Hepatocyte (in vitro differentiated cells): ENCODE data around the gene VAV2. TPM values are rescaled to one million over a fixed set of nuclear protein-coding genes. Genes with fewer than 3 reads are reported as not detected.

ENCODE experiments used
- DNase-seq: peaks from one replicate; pipeline ENCODE4 v3.0.0-alpha.2; 2016; ENCODE audit warnings: low spot score
- H2AFZ ChIP-seq: fragments of 200-600 bp; sonication (generic); 2 replicates; pipeline ENCODE4 v1.6.0; 2016; ENCODE audit warnings: antibody characterized with exemption, mild to moderate bottlenecking
- H3K27ac ChIP-seq: fragments of 200-600 bp; sonication (generic); 2 replicates; pipeline ENCODE4 v1.5.1; 2016; ENCODE audit warnings: mild to moderate bottlenecking
- H3K27me3 ChIP-seq: fragments of 200-600 bp; sonication (generic); 2 replicates; pipeline ENCODE4 v1.6.1; 2016
- H3K36me3 ChIP-seq: fragments of 200-600 bp; sonication (generic); replicated peaks from 2 replicates; pipeline ENCODE4 v1.5.1; 2016; ENCODE audit warnings: low read depth; ENCODE audit not compliant: insufficient read depth
- H3K4me1 ChIP-seq: fragments of 200-600 bp; sonication (generic); 2 replicates; pipeline ENCODE4 v1.5.1; 2016; ENCODE audit warnings: mild to moderate bottlenecking, moderate library complexity; ENCODE audit not compliant: insufficient read depth
- H3K4me2 ChIP-seq: fragments of 200-600 bp; sonication (generic); 2 replicates; pipeline ENCODE4 v1.6.0; 2016
- H3K4me3 ChIP-seq: fragments of 200-600 bp; sonication (generic); 2 replicates; pipeline ENCODE4 v1.5.1; 2016; ENCODE audit warnings: mild to moderate bottlenecking
- H3K79me2 ChIP-seq: fragments of 200-600 bp; sonication (generic); 2 replicates; pipeline ENCODE4 v1.6.0; 2017; ENCODE audit warnings: mild to moderate bottlenecking
- H3K9me2 ChIP-seq: fragments of 200-600 bp; sonication (generic); replicated peaks from 2 replicates; pipeline ENCODE4 v1.6.0; 2017; ENCODE audit warnings: mild to moderate bottlenecking; ENCODE audit not compliant: insufficient read depth
- H3K9me3 ChIP-seq: fragments of 200-600 bp; sonication (generic); 2 replicates; pipeline ENCODE4 v1.5.1; 2016; ENCODE audit warnings: low read depth, mild to moderate bottlenecking
- H4K20me1 ChIP-seq: fragments of 200-600 bp; sonication (generic); 2 replicates; pipeline ENCODE4 v1.6.0; 2016; ENCODE audit warnings: mild to moderate bottlenecking; ENCODE audit not compliant: insufficient read depth, poor library complexity, severe bottlenecking
- EZH2 ChIP-seq: fragments of 200-600 bp; sonication (generic); IDR thresholded peaks from 2 replicates; pipeline ENCODE4 v1.6.1; 2016; ENCODE audit warnings: antibody characterized with exemption, mild to moderate bottlenecking, borderline replicate concordance
- EZH2phosphoT487 ChIP-seq: fragments of 200-600 bp; sonication (generic); IDR thresholded peaks from one replicate; pipeline ENCODE4 v1.6.1; 2018; ENCODE audit warnings: antibody characterized with exemption, mild to moderate bottlenecking, low read depth, moderate library complexity; ENCODE audit not compliant: unreplicated experiment, severe bottlenecking
- WGBS: methylation state at CpG from one replicate; pipeline ENCODE4 v1.1.6; 2016; ENCODE audit warnings: low lambda C conversion rate; ENCODE audit errors: missing lambda C conversion rate; 5-methylcytosine and 5-hydroxymethylcytosine counted together
- polyA plus RNA-seq: library from polyadenylated mRNA; unstranded; fragments of >200 nt; fragmentation: Nextera tagmentation; extraction: Ambion mirVana; gene quantifications from 2 replicates; pipeline ENCODE4 v1.2.1, GENCODE V29; 2016
- total RNA-seq: library from RNA; depleted of rRNA; stranded (reverse); fragments of >200 nt; gene quantifications from 2 replicates; pipeline ENCODE4 v1.2.3, GENCODE V29; 2014
- TF ChIP-seq, protein P1 (sequence below): fragments of 200-600 bp; sonication (generic); IDR thresholded peaks from 2 replicates; pipeline ENCODE4 v1.5.1; 2016; ENCODE audit warnings: antibody characterized with exemption, mild to moderate bottlenecking; ENCODE audit not compliant: poor library complexity

The VAV2 gene
- total and polyA plus RNA-seq, 2 experiments from 2014 or later: 24.9 to 27.7 TPM

DNA sequence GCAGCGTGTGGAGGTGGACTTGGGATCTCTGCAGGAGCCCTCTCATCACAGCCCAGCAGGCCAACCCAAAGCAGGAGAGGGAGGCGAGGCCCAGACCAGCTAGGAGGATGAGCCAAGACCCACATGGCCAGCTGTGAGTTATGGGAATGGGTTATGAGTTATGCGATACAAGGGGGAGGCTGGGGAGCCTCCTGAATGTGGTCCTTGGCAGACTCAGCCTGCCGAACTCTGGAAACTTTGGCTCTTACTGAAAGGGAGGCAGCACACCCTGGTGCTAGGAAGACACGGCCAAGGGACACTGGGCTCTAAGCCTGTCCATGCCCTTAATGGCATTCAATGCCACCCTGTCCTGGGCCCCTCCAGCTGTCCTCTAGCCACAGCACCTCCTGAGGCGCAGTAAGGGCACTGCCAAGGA is 7.7 kb upstream of the VAV2 start:
- Histone ChIP-seq H3K9me2 (no peaks in the 10 kb centered on the region), H3K4me1 (no peaks in the 10 kb centered on the region), H3K79me2 (no peaks in the 10 kb centered on the region), H3K36me3 (no peaks in the 10 kb centered on the region), H3K27ac (no peak overlapping the region), H3K9me3 (no peaks in the 10 kb centered on the region), H3K4me3 (no peak overlapping the region), H3K4me2 (no peak overlapping the region), H4K20me1 (no peaks in the 10 kb centered on the region), H3K27me3 (no peaks in the 10 kb centered on the region), H2AFZ (no peak overlapping the region)
- no peak for DNase-seq
- WGBS: 89% methylated on average over 6 of the region's 6 CpGs
- TF ChIP-seq, protein P1, sequence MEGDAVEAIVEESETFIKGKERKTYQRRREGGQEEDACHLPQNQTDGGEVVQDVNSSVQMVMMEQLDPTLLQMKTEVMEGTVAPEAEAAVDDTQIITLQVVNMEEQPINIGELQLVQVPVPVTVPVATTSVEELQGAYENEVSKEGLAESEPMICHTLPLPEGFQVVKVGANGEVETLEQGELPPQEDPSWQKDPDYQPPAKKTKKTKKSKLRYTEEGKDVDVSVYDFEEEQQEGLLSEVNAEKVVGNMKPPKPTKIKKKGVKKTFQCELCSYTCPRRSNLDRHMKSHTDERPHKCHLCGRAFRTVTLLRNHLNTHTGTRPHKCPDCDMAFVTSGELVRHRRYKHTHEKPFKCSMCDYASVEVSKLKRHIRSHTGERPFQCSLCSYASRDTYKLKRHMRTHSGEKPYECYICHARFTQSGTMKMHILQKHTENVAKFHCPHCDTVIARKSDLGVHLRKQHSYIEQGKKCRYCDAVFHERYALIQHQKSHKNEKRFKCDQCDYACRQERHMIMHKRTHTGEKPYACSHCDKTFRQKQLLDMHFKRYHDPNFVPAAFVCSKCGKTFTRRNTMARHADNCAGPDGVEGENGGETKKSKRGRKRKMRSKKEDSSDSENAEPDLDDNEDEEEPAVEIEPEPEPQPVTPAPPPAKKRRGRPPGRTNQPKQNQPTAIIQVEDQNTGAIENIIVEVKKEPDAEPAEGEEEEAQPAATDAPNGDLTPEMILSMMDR: no peak
- TF ChIP-seq EZH2phosphoT487 (no peak), EZH2 (no peak)

DNA sequence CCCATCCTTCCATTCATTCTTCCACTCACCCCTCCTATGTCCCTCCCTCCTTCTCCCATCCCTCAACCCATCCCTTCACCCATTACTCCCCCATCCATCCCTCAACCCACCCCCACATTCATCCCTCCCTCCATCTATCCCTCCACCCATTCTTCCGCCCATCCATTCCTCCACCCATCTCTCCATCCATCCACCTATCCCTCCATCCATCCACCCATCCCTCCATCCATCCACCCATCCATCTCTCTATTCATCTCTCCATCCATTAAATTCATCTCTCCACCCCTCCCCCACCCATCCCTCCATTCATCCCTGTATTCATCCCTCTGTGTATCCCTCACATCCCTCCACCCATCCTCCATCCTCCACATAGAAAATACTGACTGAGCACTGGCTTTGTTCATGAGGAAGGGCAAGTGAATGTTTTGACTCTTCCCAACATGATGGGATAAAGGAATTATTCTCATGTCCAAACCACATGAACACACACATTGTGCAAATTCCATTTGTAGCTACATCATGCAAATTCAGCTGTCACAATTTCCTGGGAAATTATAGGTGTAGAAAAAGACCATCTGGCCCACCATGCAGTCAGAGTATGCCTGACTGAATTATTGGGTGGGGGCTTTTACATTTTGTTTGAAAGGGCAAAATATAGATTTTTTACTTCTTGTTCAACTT is 6.9 kb upstream of the VAV2 start:
- TF ChIP-seq, protein P1: no peak
- TF ChIP-seq EZH2: no peak
- no peak for TF ChIP-seq EZH2phosphoT487
- H3K27ac ChIP-seq: no peak overlapping the region

DNA sequence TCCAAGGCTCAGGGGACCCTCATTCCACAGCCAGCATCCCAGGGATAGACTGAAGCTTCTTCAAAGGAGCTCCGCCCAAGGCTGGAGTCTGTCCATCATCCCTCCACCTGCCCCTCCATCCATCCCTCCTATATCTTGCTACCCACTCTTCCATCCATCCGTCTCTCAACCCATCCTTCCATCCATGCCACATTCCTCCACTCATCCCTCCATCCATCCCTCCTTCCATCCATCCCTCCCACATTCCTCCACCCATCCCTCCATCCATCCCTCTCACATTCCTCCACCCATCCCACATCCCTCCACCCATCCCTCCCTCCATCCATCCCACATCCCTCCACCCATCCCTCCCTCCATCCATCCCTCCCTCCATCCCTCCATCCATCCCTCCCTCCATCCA is 5.5 kb upstream of the VAV2 start:
- Histone ChIP-seq H3K27me3 (no peaks in the 10 kb centered on the region), H3K27ac (no peak overlapping the region), H3K4me3 (no peak overlapping the region), H3K9me3 (no peaks in the 10 kb centered on the region), H3K79me2 (peaks cover 7% of the 10 kb centered on the region), H3K9me2 (no peaks in the 10 kb centered on the region), H3K36me3 (no peaks in the 10 kb centered on the region), H3K4me2 (no peak overlapping the region), H3K4me1 (peaks cover 8% of the 10 kb centered on the region), H4K20me1 (peaks cover 3% of the 10 kb centered on the region), H2AFZ (no peak overlapping the region)
- TF ChIP-seq EZH2 (no peak), EZH2phosphoT487 (no peak)
- TF ChIP-seq, protein P1: no peak
- 95% methylated on average over 2 of the region's 2 CpGs for WGBS
- no peak for DNase-seq

More for the DNA sequence above, 6.9 kb upstream of the VAV2 start:
- Histone ChIP-seq H2AFZ (no peak overlapping the region), H3K9me2 (no peaks in the 10 kb centered on the region), H3K79me2 (no peaks in the 10 kb centered on the region), H3K36me3 (no peaks in the 10 kb centered on the region), H3K4me1 (peaks cover 3% of the 10 kb centered on the region), H3K4me2 (no peak overlapping the region), H3K27me3 (no peaks in the 10 kb centered on the region), H3K4me3 (no peak overlapping the region), H3K9me3 (no peaks in the 10 kb centered on the region), H4K20me1 (peaks cover 2% of the 10 kb centered on the region)
- DNase-seq: no peak
- WGBS: no CpG with 5 or more reads among the region's 1 CpG
